ENCODE measurements around the gene SPART. TPM values are rescaled to one million over a fixed set of nuclear protein-coding genes. Genes with fewer than 3 reads are reported as not detected.

SPART gene
- total RNA-seq, result 10 to 100 TPM; 41.9 to 52.8 TPM

DNA sequence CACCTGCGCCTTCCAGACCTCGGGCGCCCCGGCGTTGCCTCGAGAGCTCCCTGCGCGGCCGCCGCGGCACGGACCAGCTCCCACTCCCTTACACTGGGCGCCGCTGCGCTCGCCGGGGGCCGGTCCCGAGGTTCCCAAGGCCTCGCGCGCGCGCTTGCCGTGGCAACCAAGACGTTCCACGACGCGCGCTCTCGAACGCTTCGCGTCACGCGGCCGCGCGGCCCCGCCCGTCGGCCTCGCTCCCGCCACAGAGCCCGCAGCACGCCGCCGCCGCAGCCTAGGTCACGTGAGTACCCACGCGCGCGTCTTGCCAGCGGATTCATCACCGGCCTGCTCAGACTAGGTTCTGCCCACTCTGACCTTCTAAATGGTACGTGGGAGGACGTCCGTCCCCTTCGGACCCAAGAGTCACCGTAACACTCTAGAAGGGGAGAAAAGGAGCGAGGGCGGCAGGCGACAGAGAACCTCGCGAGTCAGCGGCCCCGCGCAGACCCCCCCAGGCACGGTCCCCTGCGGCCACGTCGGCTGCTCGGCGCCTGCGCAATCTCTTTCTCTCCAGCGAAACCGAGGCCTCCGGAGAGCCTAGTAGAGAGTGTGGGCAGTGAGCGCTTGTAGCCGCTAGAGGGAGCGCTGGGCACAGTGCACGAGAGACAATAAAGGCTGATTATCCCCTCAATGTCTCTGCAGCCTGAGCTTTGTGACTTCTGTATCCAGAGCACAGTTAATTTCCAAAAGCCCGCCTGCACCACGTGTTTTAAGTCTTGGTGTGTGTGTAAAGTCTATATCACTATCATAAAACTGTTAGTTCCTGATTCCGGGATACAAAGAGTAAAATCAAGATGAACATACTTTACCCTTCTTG is at the start of gene SPART:
TSS of gene SPART (minus strand) at position 173 of the 862 bp plus-strand sequence. CDS start 10,564 bp downstream, outside the sequence.
- TF ChIP-seq, protein P1, sequence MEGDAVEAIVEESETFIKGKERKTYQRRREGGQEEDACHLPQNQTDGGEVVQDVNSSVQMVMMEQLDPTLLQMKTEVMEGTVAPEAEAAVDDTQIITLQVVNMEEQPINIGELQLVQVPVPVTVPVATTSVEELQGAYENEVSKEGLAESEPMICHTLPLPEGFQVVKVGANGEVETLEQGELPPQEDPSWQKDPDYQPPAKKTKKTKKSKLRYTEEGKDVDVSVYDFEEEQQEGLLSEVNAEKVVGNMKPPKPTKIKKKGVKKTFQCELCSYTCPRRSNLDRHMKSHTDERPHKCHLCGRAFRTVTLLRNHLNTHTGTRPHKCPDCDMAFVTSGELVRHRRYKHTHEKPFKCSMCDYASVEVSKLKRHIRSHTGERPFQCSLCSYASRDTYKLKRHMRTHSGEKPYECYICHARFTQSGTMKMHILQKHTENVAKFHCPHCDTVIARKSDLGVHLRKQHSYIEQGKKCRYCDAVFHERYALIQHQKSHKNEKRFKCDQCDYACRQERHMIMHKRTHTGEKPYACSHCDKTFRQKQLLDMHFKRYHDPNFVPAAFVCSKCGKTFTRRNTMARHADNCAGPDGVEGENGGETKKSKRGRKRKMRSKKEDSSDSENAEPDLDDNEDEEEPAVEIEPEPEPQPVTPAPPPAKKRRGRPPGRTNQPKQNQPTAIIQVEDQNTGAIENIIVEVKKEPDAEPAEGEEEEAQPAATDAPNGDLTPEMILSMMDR (IDR thresholded peaks at IDR 0.05), result peak; percentile 90 to 97 (median 95)
- peak; percentile 65 for TF ChIP-seq POLR2A (IDR thresholded peaks at IDR 0.05)
- peak; percentile 92 for TF ChIP-seq POLR2AphosphoS5 (IDR thresholded peaks at IDR 0.05)
- H3K4me3 ChIP-seq, result peak within 1 kb of the TSS; percentile 69 to 97
- H3K27me3 ChIP-seq (replicated peaks; ENCODE audit: insufficient read depth), result no peaks in the 10 kb centered on the region
- no peaks in the 10 kb centered on the region for H3K9me3 ChIP-seq
- no peaks in the 10 kb centered on the region for H3K4me1 ChIP-seq (replicated peaks)
- no peaks in the 10 kb centered on the region for H3K36me3 ChIP-seq
- 1% methylated on average over 65 of the region's 86 CpGs for WGBS
- peak; percentile 95 for DNase-seq (ENCODE audit: low spot score)
- peak within 1 kb of the TSS; percentile 98 to 99 for H3K27ac ChIP-seq
- intact Hi-C loops (cut with DNase I), result loop anchor here (1.0 to 5.0 kb wide), 2 partner anchors 49 kb away; partner anchors contain the start of gene CCDC169

GRCh38 chr13:36395280-36395679 is 49.1 kb upstream of the SPART start:
- intact Hi-C loops (cut with DNase I), result loop anchor here (1.0 to 10.0 kb wide), 3 partner anchors 49 to 420 kb away; partner anchors contain the start of gene SPART
- 22% methylated on average over 2 of the region's 2 CpGs for WGBS
- no peak for DNase-seq (ENCODE audit: low spot score)
- TF ChIP-seq, protein P1 (IDR thresholded peaks at IDR 0.05), result peak in 3 of 4 experiments; percentile 19 to 48 (median 38)
- no peak for TF ChIP-seq POLR2AphosphoS5 (IDR thresholded peaks at IDR 0.05)
- Histone ChIP-seq H3K27me3 (replicated peaks; ENCODE audit: insufficient read depth) (no peaks in the 10 kb centered on the region), H3K4me3 (no peak overlapping the region), H3K36me3 (no peaks in the 10 kb centered on the region), H3K9me3 (no peaks in the 10 kb centered on the region), H3K27ac (no peak overlapping the region), H3K4me1 (replicated peaks) (no peaks in the 10 kb centered on the region)

DNA sequence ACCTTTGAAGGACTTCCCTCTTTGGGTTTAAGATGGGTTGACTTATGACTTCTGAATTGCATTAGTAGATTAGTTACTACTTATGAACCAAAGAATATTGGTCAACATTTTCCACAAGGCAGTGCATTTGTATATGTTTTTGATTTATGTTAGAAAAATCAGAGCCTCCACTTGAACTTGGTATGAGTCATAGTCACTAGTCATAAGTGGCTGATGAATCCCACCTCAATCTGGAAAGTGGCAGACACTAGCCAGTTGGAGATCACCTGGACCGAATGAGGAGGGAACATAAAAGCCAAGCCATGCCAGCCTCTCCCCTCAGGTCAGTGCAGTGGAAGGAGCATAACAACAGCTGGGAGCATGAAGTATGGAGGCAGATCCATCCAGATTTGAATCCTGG is 39.3 kb upstream of the SPART start:
- 84% methylated on average over 1 of the region's 1 CpG for WGBS
- Histone ChIP-seq H3K27ac (no peak overlapping the region), H3K4me1 (replicated peaks) (no peaks in the 10 kb centered on the region), H3K9me3 (no peaks in the 10 kb centered on the region), H3K27me3 (replicated peaks; ENCODE audit: insufficient read depth) (no peaks in the 10 kb centered on the region), H3K4me3 (no peak overlapping the region), H3K36me3 (no peaks in the 10 kb centered on the region)
- DNase-seq (ENCODE audit: low spot score), result no peak
- intact Hi-C loops (cut with DNase I), result no loop called here
- TF ChIP-seq, protein P1 (IDR thresholded peaks at IDR 0.05), result no peak
- TF ChIP-seq POLR2AphosphoS5 (IDR thresholded peaks at IDR 0.05), result no peak
- no peak for TF ChIP-seq POLR2A (IDR thresholded peaks at IDR 0.05)

- 90% methylated on average over 3 of the region's 3 CpGs for WGBS
- H3K4me3 ChIP-seq, result no peak overlapping the region
- no peaks in the 10 kb centered on the region for H3K4me1 ChIP-seq (replicated peaks)
- H3K27me3 ChIP-seq (replicated peaks; ENCODE audit: insufficient read depth), result no peaks in the 10 kb centered on the region
- no peaks in the 10 kb centered on the region for H3K9me3 ChIP-seq
- H3K27ac ChIP-seq, result no peak overlapping the region
- DNase-seq (ENCODE audit: low spot score), result no peak
- intact Hi-C loops (cut with DNase I), result no loop called here
- TF ChIP-seq POLR2A (IDR thresholded peaks at IDR 0.05) (no peak), POLR2AphosphoS5 (IDR thresholded peaks at IDR 0.05) (no peak)
- TF ChIP-seq, protein P1 (IDR thresholded peaks at IDR 0.05), result no peak
- H3K36me3 ChIP-seq, result no peaks in the 10 kb centered on the region
These were observed 35.8 kb upstream of the SPART start for GRCh38 chr13:36382030-36382429.
